Measurements from ENCODE around the gene CHRM2. TPM values are rescaled to one million over a fixed set of nuclear protein-coding genes. Genes with fewer than 3 reads are reported as not detected.

CHRM2 gene
- polyA plus RNA-seq, 1 of the 3 experiments (the other 2 are of a cell fraction): 0.23 TPM

DNA sequence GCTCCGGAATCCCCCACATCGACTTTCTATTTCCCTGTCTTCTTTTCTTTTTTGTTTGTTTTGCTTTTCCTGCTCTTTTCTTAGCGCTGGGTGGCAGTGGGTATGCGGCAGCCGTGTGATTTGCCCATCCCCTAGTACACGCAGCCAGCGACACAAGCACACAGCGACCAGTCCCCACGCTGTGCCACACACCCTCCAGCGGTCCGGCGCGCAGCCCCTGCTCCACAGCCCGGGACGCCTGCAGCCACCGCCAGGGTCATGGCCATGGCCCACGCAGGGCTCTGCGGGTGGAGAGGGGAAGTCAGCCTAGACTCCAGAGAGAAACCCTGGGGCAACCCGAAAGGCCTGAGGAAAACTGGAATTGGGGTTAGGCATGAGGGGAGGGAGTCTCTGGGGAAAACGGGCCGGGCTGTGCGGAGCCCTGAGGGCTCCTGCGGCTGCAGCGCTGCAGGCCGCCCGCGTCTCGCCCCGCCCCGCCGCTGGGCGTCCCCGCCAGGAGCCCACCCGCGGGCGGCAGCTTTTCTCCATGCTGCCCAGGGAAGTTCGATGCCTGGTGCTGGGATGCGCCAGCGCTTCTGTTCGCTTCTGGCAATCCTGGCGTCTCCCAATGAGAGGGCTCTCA lies 2.5 kb downstream of the CHRM2 start (continued):
- TF ChIP-seq, protein P1, sequence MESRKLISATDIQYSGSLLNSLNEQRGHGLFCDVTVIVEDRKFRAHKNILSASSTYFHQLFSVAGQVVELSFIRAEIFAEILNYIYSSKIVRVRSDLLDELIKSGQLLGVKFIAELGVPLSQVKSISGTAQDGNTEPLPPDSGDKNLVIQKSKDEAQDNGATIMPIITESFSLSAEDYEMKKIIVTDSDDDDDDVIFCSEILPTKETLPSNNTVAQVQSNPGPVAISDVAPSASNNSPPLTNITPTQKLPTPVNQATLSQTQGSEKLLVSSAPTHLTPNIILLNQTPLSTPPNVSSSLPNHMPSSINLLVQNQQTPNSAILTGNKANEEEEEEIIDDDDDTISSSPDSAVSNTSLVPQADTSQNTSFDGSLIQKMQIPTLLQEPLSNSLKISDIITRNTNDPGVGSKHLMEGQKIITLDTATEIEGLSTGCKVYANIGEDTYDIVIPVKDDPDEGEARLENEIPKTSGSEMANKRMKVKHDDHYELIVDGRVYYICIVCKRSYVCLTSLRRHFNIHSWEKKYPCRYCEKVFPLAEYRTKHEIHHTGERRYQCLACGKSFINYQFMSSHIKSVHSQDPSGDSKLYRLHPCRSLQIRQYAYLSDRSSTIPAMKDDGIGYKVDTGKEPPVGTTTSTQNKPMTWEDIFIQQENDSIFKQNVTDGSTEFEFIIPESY (IDR thresholded peaks at IDR 0.05; ENCODE audit: borderline replicate concordance, low read depth): no peak
- no peak for TF ChIP-seq YY1 (IDR thresholded peaks at IDR 0.05; ENCODE audit: low read depth)

DNA sequence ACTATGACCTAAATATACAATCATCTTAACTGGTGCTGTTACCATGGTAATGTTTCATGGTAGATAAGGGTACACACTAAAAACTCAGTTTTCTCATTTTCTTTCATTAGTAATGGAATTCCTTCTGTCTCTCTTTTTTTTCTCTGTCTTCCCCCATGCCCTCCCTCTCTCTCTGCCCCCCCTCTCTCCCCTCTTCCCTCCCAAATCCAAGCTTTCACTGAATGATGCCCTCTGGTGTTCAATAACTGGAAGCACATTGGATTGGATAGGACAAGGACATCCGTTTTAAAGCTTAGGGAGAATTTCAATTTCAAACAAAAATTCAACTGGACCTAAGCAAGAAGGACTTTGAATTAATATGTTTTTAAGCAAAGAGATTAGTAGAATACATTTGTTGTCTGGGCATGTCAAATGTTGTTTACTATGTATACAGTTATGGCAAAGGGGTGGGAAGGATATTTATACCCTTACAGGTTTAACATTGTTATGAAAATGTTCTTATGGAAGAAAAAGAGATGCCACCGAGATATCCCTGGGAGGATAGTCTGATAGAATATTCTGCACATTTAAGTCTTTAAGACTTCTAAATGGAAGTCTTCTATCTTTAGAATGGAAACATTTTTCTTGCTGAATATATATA lies 6.1 kb downstream of the CHRM2 start:
- DNase-seq: peak; percentile 72
- H3F3A ChIP-seq (replicated peaks; ENCODE audit: insufficient read depth): no peaks in the 10 kb centered on the region
- H3K4me1 ChIP-seq (ENCODE audit: control insufficient read depth in 1 of 2, insufficient read depth in 2 of 2, low read depth in 1 of 2, low read length in 1 of 2): peaks cover 0 to 32% of the 10 kb centered on the region in 2 experiments; a peak in 2 of 4 replicates
- H3K79me2 ChIP-seq (ENCODE audit: insufficient read depth): no peaks in the 10 kb centered on the region
- H4K20me1 ChIP-seq (ENCODE audit: insufficient read depth): no peaks in the 10 kb centered on the region
- no peak overlapping the region for H3K4me3 ChIP-seq (ENCODE audit: low read depth in 2 of 2, low read length in 1 of 2)
- no peak overlapping the region for H3K27ac ChIP-seq (ENCODE audit: low read depth in 2 of 2, low read length in 1 of 2)
- POLR2A ChIA-PET: interaction anchor here (0.9 kb wide), 1 partner anchor 165 kb away, joined by 3 read pairs; no protein-coding TSS in a partner anchor
- no peak overlapping the region for H3K4me2 ChIP-seq
- no peaks in the 10 kb centered on the region; the same call in 1 of the 2 replicates for H3K9me2 ChIP-seq
- CTCF ChIA-PET: interaction anchor here (0.5 to 3.0 kb wide), 49 partner anchors 8 to 760 kb away, joined by 3 to 19 read pairs (median 4); no protein-coding TSS in a partner anchor
- TF ChIP-seq, protein P2, sequence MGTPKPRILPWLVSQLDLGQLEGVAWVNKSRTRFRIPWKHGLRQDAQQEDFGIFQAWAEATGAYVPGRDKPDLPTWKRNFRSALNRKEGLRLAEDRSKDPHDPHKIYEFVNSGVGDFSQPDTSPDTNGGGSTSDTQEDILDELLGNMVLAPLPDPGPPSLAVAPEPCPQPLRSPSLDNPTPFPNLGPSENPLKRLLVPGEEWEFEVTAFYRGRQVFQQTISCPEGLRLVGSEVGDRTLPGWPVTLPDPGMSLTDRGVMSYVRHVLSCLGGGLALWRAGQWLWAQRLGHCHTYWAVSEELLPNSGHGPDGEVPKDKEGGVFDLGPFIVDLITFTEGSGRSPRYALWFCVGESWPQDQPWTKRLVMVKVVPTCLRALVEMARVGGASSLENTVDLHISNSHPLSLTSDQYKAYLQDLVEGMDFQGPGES (IDR thresholded peaks at IDR 0.05; ENCODE audit: low read depth, low read length): no peak
- TF ChIP-seq RAD21 (IDR thresholded peaks at IDR 0.05; ENCODE audit: low read length) (peak; percentile 62), SMC3 (IDR thresholded peaks at IDR 0.05; ENCODE audit: low read depth, low read length) (peak; percentile 46; the same call in 1 of the 2 replicates)
- TF ChIP-seq, protein P3, sequence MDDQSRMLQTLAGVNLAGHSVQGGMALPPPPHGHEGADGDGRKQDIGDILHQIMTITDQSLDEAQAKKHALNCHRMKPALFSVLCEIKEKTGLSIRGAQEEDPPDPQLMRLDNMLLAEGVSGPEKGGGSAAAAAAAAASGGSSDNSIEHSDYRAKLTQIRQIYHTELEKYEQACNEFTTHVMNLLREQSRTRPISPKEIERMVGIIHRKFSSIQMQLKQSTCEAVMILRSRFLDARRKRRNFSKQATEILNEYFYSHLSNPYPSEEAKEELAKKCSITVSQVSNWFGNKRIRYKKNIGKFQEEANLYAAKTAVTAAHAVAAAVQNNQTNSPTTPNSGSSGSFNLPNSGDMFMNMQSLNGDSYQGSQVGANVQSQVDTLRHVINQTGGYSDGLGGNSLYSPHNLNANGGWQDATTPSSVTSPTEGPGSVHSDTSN (IDR thresholded peaks at IDR 0.05): no peak
- TF ChIP-seq, protein P4, sequence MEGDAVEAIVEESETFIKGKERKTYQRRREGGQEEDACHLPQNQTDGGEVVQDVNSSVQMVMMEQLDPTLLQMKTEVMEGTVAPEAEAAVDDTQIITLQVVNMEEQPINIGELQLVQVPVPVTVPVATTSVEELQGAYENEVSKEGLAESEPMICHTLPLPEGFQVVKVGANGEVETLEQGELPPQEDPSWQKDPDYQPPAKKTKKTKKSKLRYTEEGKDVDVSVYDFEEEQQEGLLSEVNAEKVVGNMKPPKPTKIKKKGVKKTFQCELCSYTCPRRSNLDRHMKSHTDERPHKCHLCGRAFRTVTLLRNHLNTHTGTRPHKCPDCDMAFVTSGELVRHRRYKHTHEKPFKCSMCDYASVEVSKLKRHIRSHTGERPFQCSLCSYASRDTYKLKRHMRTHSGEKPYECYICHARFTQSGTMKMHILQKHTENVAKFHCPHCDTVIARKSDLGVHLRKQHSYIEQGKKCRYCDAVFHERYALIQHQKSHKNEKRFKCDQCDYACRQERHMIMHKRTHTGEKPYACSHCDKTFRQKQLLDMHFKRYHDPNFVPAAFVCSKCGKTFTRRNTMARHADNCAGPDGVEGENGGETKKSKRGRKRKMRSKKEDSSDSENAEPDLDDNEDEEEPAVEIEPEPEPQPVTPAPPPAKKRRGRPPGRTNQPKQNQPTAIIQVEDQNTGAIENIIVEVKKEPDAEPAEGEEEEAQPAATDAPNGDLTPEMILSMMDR (IDR thresholded peaks at IDR 0.05): peak; percentile 76
- WGBS (ENCODE audit: low lambda C conversion rate): 10% methylated on average over 2 of the region's 2 CpGs
- H2AFZ ChIP-seq (ENCODE audit: low read depth): no peak overlapping the region
- no peak overlapping the region for H3K9ac ChIP-seq
- H3K27me3 ChIP-seq (ENCODE audit: insufficient read depth): peaks cover 29% of the 10 kb centered on the region
- H3K36me3 ChIP-seq (replicated peaks in 1 of 2; ENCODE audit: control insufficient read depth in 1 of 2, insufficient read depth in 2 of 2, low read length in 1 of 2): no peaks in the 10 kb centered on the region
- H3K9me3 ChIP-seq: no peaks in the 10 kb centered on the region
